Suprapubic skin (tissue), 3 donors: ENCODE results near the gene TUBA1A.

Experiments
- POLR2A ChIP-seq, 2 donors: fragments of 450-650 bp; IDR thresholded peaks; one replicate each; pipeline ENCODE4 v1.6.1; 2017; ENCODE audit warnings: antibody characterized with exemption in 2 of 2, mild to moderate bottlenecking in 2 of 2, moderate library complexity in 2 of 2
- TF ChIP-seq, protein P1 (sequence below), 2 donors: fragments of 200-600 bp in 1 of 2; fragments of 450-650 bp in 1 of 2; sonication (generic) in 1 of 2; IDR thresholded peaks; one replicate each; pipeline ENCODE4 v1.5.1; 2016 to 2019; ENCODE audit warnings: antibody characterized with exemption in 2 of 2, mild to moderate bottlenecking in 1 of 2, moderate library complexity in 1 of 2

DNA sequence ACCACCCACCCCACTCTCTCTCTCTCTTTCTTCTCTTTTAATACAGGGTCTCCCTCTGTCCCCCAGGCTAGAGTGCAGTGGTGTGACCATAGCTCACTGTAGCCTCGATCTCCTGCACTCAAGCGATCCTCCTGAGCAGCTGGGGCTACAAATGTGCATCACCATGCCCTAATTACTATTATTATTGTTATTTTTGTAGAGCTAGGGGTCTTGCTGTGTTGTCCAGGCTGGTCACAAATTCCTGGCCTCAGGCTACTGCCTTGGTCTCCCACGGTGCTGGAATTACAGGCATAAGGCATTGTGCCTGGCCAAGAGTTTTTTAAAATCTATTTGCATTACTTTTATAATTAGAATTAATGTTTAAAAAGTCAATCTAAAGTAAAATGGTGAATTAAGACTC lies 34.7 kb downstream of the TUBA1A start:
- TF ChIP-seq, protein P1, sequence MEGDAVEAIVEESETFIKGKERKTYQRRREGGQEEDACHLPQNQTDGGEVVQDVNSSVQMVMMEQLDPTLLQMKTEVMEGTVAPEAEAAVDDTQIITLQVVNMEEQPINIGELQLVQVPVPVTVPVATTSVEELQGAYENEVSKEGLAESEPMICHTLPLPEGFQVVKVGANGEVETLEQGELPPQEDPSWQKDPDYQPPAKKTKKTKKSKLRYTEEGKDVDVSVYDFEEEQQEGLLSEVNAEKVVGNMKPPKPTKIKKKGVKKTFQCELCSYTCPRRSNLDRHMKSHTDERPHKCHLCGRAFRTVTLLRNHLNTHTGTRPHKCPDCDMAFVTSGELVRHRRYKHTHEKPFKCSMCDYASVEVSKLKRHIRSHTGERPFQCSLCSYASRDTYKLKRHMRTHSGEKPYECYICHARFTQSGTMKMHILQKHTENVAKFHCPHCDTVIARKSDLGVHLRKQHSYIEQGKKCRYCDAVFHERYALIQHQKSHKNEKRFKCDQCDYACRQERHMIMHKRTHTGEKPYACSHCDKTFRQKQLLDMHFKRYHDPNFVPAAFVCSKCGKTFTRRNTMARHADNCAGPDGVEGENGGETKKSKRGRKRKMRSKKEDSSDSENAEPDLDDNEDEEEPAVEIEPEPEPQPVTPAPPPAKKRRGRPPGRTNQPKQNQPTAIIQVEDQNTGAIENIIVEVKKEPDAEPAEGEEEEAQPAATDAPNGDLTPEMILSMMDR (IDR thresholded peaks at IDR 0.05) = no peak
- no peak for TF ChIP-seq POLR2A (IDR thresholded peaks at IDR 0.05)
